NCI-H2227 (cell line): Measurements from ENCODE around the gene CNTN4.

Experiments
- DNase-seq: peaks from one replicate; lab custom pipeline; 2025; ENCODE audit not compliant: unreplicated experiment; lab: John Stamatoyannopoulos, UW

CNTN4 gene

GRCh38 chr3:2148561-2149340 lies 50.1 kb downstream of the CNTN4 start:
- no peak for DNase-seq

DNA sequence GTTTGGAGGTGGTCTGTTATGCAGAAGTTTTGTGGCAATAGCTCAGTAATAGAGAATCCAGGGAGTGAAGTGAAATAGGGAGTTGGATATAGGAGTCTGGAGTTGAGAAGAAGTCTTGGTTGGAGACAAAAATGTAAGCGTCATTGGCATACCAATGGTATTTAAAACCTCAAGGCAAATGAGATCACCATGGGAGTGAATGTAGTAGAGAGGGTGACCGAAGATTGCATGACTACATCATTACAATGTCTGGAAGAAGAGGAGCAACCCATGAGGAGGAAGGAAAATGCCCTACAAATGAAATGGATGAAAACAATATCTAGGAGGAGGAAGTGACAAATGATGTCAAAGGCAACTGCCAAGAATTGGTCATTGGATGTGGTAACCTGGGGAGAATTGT lies 54.4 kb downstream of the CNTN4 start:
- DNase-seq = no peak

DNA sequence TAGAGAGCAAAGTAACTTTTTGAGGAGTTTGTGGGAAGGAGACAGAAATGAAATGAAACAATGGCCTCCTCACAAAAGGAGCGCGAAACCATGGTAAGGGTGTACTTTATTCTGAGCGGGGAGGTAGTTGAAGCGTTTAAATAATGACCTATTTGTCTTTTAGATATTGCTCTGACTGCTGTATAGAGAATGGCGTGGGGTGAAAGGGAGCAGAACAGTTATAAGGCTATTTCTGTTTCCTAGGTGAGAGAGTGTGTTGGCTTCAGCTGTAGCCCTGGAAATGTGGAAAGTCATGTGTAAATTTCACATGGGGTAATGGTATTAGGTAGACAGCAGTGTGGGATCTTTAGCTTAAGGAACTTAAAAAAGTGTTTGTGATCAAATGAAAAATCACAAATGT lies 54.9 kb downstream of the CNTN4 start:
- DNase-seq = no peak

- DNase-seq = no peak
These were observed 56.0 kb downstream of the CNTN4 start for GRCh38 chr3:2154621-2155020.

DNA sequence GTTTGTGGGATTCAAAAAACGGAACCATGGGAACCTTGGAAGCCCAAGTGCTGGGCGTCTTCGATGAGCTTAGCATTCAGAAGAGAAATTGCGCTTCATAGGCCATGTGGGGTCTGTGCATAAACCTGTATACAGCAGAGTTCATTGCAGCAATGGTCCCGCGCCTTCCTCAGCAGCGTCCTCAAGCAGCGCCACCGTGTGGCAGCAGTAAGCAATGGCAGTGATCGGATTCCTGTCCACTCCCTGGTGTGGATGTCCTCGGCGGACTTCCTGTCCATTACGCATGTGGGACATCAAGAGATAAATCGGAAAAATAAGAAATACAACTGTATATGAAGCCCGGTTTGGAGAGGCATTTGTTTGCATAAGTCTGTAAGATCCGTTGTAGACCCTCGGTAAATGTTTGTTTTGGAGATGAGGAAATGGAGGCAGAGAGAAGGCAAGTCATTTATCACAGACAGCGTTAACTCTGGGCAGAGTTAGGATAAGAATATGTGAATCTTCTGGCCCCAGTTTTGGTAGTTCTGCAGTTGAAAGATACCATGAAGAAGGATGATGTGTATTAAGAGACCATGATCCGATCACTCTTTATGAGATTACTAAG lies 57.7 kb downstream of the CNTN4 start:
- no peak for DNase-seq

DNA sequence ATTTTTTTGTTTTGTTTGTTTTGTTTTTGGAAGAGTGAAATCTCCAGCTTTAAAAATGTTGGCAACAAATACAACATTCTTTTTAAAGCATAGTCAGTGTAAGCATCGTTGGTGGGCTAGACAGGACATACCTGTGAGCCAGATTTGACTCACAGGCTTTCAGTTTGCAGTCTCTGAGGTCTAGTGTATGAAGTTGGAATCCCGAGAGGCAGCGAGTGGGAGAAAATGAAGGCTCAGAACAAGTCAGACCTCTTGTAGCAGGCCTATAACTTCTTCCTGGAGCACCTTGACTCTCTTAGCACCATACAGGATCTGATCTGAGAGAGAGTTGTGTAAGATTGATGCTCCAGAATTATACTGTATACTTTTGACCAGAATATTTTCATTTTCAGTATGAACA lies 60.2 kb downstream of the CNTN4 start:
- no peak for DNase-seq

DNA sequence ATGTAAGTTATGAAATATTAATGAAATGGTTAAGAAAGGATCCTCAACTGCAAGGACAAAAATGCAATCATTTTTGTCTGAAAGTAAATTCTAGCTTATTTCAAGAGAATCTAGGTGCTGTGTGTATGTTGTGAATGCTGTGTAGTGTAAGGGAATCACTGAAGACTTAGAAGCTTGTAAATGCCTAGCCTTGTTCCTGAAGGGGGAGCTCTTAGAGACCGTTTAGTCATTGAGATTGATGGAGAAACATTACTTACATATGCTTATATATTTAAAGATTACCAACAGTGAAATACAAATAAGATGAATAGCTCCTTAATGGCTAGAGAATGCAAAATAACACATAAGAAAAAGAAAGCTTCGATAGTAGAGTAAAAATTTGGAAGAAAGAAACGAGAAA lies 67.9 kb downstream of the CNTN4 start:
- DNase-seq = no peak

DNA sequence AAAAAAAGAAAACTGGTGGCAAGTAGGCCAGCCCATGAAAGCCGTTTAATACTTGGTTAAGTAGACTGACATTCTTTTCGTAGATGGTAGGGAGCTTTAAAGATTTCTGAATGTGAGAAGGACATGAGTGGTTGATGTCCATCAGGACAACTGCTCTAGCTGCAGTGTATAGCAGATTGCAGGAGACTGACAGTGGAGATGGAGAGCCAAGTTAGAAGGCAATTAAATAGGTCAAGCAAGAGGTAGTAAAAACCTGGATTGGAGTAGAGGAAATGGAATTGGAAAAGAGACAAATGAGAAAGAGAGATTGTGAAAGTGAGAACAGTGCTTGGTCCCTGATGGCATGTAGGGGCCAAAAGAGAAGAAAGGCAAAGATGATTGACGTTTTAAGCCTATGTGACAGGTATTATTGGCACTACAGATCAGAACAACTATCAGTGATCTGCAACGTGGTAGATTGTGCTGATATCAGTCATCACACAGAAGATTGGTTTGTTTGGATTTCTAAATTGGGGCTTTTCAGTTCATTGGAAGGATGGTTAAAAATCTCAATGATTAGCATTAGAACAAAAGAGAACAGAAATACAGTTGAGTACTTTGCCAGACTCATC lies 74.0 kb downstream of the CNTN4 start:
- no peak for DNase-seq

DNA sequence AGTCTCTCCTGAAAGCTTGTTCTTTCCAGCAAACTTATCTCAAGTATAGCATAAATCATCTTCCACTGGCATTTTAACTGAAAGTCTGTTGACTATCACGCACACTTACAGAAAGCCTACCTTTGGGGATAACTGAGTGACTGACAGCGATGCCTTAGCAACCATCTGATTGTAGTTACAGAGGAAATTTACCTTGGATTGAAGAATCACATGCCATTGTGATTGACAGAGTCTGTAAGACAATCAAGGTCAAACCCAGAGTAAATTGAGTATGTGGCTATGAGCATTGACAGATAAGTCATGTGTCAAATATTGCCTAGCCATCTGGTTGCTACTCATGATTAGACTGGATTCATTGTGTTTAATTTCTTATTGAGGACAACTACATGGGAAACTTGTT lies 82.0 kb downstream of the CNTN4 start:
- DNase-seq = no peak

DNA sequence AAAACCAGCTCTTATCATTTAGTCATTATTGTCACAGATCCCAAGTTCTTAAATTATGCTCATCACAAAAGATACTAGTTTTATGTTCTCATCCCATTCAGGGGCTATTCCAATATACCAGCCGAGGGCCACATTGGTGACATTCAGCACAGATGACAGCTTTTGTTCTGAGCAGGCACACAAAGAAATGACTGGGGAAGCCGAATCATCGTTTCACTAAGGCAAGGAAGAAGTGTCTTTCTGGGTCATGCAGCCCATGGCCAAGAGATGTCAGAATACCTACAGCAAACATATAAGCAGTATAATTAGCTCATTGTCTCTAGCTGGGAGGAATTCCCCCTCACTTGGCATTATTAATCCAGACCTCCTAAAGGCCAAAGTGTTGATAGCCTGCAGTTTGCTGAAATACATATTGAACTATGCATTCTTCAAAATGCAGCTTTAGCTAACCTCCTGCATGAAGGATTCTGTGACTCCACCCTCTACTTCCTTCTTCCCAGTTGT lies 100.2 kb downstream of the CNTN4 start:
- no peak for DNase-seq

- DNase-seq = no peak
These were observed 105.4 kb downstream of the CNTN4 start for GRCh38 chr3:2204054-2204453.

- DNase-seq = no peak
These were observed 107.0 kb downstream of the CNTN4 start for GRCh38 chr3:2205692-2206091.

- DNase-seq = no peak
These were observed 107.9 kb downstream of the CNTN4 start for GRCh38 chr3:2206536-2206935.

GRCh38 chr3:2211568-2211967 lies 112.9 kb downstream of the CNTN4 start:
- no peak for DNase-seq

GRCh38 chr3:2212206-2212605 lies 113.5 kb downstream of the CNTN4 start:
- DNase-seq = no peak

- no peak for DNase-seq
These were observed 119.7 kb downstream of the CNTN4 start for GRCh38 chr3:2218375-2218774.

- no peak for DNase-seq
These were observed 120.2 kb downstream of the CNTN4 start for GRCh38 chr3:2218816-2219215.

DNA sequence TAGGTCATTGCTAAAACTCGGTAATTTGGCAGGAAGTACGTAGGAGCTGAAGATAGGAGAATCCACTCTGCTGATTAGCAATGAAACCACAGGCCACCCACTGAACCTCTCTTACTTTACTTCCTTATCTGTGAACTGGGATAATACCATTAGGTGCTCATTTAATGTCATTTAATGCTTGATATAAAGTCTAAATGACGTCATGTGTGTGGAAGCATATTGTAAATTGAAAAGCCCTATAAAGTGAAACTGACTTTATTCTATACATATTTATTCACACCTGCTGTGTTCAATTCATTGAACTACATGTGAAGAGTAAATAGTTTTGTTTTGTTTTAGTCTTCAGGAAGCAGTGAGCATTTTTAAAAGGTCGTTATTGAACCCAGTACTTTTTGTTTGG lies 137.5 kb downstream of the CNTN4 start:
- DNase-seq = no peak

DNA sequence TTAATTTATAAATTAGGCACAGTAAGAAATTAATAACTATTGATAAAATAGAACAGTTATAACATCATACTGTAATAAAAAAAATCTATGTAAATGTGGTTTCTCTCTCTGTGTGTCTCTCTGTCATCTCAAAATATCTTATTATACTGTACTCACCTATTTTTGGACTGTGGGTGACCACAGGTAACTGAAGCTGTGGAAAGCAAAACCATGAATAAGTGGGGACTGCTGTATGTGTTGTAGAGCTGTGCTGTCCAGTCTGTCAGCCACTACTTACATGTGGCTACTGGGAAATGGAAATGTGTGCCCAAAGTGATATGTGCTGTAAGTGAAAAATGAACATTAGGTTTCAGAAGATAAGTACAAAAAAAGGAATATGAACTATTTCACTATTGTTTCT lies 145.5 kb downstream of the CNTN4 start:
- DNase-seq = no peak

GRCh38 chr3:2246873-2247648 lies 148.4 kb downstream of the CNTN4 start:
- no peak for DNase-seq

DNA sequence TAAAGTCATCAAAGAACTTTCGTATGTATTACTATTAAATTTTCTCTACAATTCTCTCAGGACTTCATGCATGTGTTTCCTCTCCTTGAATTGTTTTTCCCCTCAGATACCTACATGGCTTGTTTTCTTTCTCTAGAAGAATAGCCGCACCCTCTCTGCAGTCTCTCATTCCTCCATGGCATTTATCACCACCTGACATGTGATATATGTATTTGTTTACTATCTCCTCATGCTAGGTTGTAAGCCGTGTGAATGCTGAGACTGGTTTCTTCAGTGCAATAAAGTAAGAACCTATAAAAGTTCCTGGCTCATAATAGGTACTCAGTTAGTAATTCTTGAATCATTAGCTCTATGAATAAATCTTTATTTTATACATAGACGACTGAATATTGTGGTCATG lies 149.2 kb downstream of the CNTN4 start:
- DNase-seq = no peak

- DNase-seq = no peak
These were observed 152.1 kb downstream of the CNTN4 start for GRCh38 chr3:2250783-2251182.
